Measurements from ENCODE around the gene CTF1. TPM values are rescaled to one million over a fixed set of nuclear protein-coding genes. Genes with fewer than 3 reads are reported as not detected.

The CTF1 gene
- total RNA-seq, 1 donor from 2014 or later: 1.7 TPM

DNA sequence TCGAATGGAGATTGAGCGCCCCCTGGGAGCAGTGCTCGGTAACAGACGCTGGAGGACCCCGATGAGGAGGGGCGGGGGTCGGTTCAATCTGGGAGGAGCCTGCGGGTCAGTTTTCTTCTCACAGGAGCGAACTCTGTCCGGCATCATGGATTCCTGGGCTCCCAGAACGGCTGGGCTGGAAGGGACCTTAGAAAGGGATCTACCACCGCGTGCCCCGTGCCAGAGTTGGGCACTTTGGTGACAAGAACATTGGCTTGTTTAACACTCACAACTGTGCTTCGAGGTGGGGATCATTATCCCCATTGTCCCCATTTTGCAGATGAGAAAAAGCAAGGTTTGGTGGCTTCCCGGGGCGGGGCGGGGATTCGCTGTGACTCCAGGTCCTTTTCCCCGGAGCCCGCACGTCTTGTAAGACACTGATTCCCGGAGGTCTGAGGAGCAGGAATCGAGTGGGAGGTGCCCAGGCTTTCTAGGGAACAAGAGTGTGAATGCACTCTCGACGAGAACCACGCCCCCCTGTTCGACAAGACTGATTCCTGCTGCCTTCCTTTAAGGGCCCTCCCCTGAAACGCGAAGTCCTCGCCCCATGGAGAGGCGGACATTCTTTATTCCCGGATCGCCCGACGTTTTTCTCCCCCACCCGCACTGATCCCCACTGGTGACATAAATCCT, 25.5 kb downstream of the CTF1 start:
- H3K4me1 Mint-ChIP-seq (ENCODE audit: low read depth, unreplicated experiment): peaks cover 9% of the 10 kb centered on the region
- no peaks in the 10 kb centered on the region for H3K36me3 Mint-ChIP-seq (ENCODE audit: unreplicated experiment)
- peak; percentile 98 for DNase-seq
- peaks cover 13% of the 10 kb centered on the region for H3K9me3 Mint-ChIP-seq (ENCODE audit: unreplicated experiment)
- H3K4me3 Mint-ChIP-seq (ENCODE audit: unreplicated experiment): peak overlapping the region; percentile 99
- TF ChIP-seq, protein P1, sequence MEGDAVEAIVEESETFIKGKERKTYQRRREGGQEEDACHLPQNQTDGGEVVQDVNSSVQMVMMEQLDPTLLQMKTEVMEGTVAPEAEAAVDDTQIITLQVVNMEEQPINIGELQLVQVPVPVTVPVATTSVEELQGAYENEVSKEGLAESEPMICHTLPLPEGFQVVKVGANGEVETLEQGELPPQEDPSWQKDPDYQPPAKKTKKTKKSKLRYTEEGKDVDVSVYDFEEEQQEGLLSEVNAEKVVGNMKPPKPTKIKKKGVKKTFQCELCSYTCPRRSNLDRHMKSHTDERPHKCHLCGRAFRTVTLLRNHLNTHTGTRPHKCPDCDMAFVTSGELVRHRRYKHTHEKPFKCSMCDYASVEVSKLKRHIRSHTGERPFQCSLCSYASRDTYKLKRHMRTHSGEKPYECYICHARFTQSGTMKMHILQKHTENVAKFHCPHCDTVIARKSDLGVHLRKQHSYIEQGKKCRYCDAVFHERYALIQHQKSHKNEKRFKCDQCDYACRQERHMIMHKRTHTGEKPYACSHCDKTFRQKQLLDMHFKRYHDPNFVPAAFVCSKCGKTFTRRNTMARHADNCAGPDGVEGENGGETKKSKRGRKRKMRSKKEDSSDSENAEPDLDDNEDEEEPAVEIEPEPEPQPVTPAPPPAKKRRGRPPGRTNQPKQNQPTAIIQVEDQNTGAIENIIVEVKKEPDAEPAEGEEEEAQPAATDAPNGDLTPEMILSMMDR (IDR thresholded peaks at IDR 0.05; ENCODE audit: partially characterized antibody, unreplicated experiment): peak; percentile 84
- peaks cover 21% of the 10 kb centered on the region for H3K27me3 Mint-ChIP-seq (ENCODE audit: unreplicated experiment)
- peak overlapping the region; percentile 100 for H3K27ac Mint-ChIP-seq (ENCODE audit: unreplicated experiment)

DNA sequence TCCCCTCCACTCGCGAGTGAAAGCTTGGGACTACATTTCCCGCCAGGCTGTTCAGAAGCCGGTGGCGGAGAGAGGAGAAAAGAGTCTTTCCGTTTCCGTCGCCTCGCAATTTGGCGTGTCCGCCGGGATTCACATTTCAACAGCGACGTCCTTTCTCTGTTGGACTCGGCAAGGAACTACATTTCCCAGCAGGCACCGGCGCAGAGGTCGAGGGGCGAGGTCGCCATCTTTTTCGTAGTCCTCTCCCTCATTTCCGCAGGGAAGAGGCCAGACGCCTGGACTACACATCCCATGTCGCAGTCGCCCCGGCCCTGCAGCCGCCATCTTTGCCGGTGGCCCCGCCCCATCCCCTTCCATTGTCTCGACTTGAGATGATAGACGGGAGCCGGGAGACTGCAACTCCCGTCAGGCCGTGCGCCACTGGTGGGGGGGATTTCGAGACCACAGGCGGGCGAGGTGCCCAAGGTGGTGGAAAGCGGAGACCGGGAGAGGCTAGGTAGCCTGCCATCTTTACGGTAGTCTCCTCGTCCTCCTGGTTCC, 26.1 kb downstream of the CTF1 start:
- TF ChIP-seq, protein P1 (IDR thresholded peaks at IDR 0.05; ENCODE audit: partially characterized antibody, unreplicated experiment): no peak
- H3K4me1 Mint-ChIP-seq (ENCODE audit: low read depth, unreplicated experiment): peaks cover 10% of the 10 kb centered on the region
- peak overlapping the region; percentile 99 for H3K4me3 Mint-ChIP-seq (ENCODE audit: unreplicated experiment)
- no peaks in the 10 kb centered on the region for H3K36me3 Mint-ChIP-seq (ENCODE audit: unreplicated experiment)
- peak overlapping the region; percentile 100 for H3K27ac Mint-ChIP-seq (ENCODE audit: unreplicated experiment)
- peaks cover 15% of the 10 kb centered on the region for H3K9me3 Mint-ChIP-seq (ENCODE audit: unreplicated experiment)
- peaks cover 21% of the 10 kb centered on the region for H3K27me3 Mint-ChIP-seq (ENCODE audit: unreplicated experiment)
- DNase-seq: peak; percentile 99

DNA sequence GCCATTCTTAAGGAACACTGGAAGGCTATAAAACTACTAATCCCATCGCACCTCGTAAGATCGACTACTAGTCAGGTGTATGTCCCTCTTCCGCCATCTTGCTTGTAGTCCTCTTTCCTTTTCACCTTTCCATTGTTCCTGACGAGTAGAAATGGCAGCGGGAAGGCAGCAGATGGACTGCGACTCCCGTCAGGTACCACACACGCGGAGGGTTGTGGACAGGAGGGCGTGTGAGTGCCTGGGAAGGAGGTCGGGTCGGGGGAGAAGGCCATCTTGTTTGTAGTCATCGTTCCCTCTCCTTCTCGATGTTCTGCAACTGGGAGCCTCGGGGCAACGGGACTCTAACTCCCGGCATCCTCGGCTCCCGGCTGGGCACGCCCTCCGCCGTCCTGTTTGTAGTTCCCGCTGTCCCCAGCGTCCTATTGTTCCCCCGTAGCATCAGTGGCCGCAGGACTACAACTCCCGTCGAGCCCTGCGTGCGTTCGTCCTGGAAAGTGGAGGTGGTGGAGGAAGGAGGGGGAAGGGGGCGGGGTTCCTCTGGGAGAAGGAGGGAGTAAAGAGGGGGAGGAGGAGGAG, 26.6 kb downstream of the CTF1 start:
- DNase-seq: peak; percentile 99
- peaks cover 12% of the 10 kb centered on the region for H3K4me1 Mint-ChIP-seq (ENCODE audit: low read depth, unreplicated experiment)
- H3K27ac Mint-ChIP-seq (ENCODE audit: unreplicated experiment): peak overlapping the region; percentile 100
- H3K4me3 Mint-ChIP-seq (ENCODE audit: unreplicated experiment): peak overlapping the region; percentile 99
- TF ChIP-seq, protein P1 (IDR thresholded peaks at IDR 0.05; ENCODE audit: partially characterized antibody, unreplicated experiment): no peak
- peaks cover 21% of the 10 kb centered on the region for H3K27me3 Mint-ChIP-seq (ENCODE audit: unreplicated experiment)
- H3K9me3 Mint-ChIP-seq (ENCODE audit: unreplicated experiment): peaks cover 15% of the 10 kb centered on the region
- no peaks in the 10 kb centered on the region for H3K36me3 Mint-ChIP-seq (ENCODE audit: unreplicated experiment)

DNA sequence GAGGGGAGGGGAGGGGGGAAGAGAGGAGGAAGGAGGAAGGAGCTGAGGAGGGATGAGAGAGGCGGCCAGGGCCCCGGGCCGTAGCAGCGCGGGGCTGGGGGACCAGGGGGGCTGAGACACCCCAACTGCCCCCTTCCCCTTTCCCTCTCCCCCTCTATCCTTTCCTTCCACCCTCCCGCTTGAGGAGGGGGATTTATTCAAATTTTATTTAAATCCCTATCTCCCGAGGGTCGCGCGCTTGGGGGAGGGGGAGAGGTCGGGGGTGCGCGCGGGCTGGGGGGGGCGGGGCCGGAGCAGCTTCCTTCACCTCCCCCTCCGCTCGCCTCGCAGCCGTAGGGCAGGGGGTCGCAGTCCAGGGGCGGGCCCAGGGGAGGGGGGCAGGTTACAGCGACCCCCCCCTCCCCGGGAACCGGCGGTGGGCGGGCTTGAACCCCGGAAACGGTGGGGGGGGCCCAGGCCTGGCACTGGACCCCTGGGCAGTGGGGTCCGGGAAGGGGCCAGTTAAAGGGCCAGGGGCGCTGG, 27.2 kb downstream of the CTF1 start, which contains the start of gene FBXL19:
FBXL19 (plus strand) TSS at position 19 of the 522 bp plus-strand sequence. CDS start 2,183 bp downstream, outside the sequence.
- H3K36me3 Mint-ChIP-seq (ENCODE audit: unreplicated experiment): no peaks in the 10 kb centered on the region
- peak within 1 kb of the TSS; percentile 99 for H3K4me3 Mint-ChIP-seq (ENCODE audit: unreplicated experiment)
- DNase-seq: peak; percentile 80
- peak within 1 kb of the TSS; percentile 100 for H3K27ac Mint-ChIP-seq (ENCODE audit: unreplicated experiment)
- TF ChIP-seq, protein P1 (IDR thresholded peaks at IDR 0.05; ENCODE audit: partially characterized antibody, unreplicated experiment): no peak
- H3K9me3 Mint-ChIP-seq (ENCODE audit: unreplicated experiment): peaks cover 15% of the 10 kb centered on the region
- H3K27me3 Mint-ChIP-seq (ENCODE audit: unreplicated experiment): peaks cover 21% of the 10 kb centered on the region
- H3K4me1 Mint-ChIP-seq (ENCODE audit: low read depth, unreplicated experiment): peaks cover 12% of the 10 kb centered on the region
